B cell (primary cell): Measurements from ENCODE around the gene SGSH.

Experiments
- CTCF ChIP-seq: fragments of 200-600 bp; IDR thresholded peaks from one replicate; pipeline ENCODE4 v1.8.0; 2022; ENCODE audit warnings: antibody characterized with exemption, mild to moderate bottlenecking
- EZH2 ChIP-seq: IDR thresholded peaks from 2 replicates; pipeline ENCODE4 v1.6.1; 2012; ENCODE audit warnings: borderline replicate concordance, low read depth, mild to moderate bottlenecking, moderate library complexity, low read length; ENCODE audit not compliant: insufficient read depth, poor library complexity, severe bottlenecking

DNA sequence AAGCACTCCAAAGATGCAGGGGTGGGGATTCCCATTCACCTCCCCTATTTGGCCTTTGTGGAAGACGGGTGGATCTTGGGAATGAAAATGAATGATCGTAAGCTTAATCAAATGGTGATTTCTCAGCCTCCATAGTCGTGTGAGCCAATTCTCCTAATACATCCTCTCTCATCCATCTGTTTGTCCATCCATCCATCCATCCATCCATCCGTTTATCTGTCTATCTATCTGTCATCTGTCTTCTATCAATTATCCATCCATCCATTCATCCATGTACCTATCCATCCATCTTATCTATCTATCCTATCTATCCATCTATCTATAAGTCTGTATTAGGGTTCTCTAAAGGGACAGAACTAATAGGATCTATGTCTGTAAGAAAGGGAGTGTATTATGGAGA, 48.3 kb upstream of the SGSH start:
- TF ChIP-seq CTCF (no peak), EZH2 (no peak)
